HG03159 (cell line): ENCODE measurements around the gene ADGRA3.
"Not testable (repeated sequence)": the region's sequence is repeated elsewhere in the genome, so short reads cannot be mapped to it uniquely, and the experiment has no call there.

Source experiments
- ATAC-seq: cut with Tn5 transposase; IDR thresholded peaks from one replicate; pipeline ENCODE4 v1.9.1; 2021; ENCODE audit warnings: mild to moderate bottlenecking, moderate library complexity; ENCODE audit not compliant: unreplicated experiment

ADGRA3 gene

GRCh38 chr4:22482250-22483127 is 33.4 kb downstream of the ADGRA3 start:
- ATAC-seq, result no peak

GRCh38 chr4:22480675-22481327 is 35.1 kb downstream of the ADGRA3 start:
- no peak for ATAC-seq

GRCh38 chr4:22478426-22478825 is 37.4 kb downstream of the ADGRA3 start:
- ATAC-seq, result no peak

GRCh38 chr4:22477813-22478182 is 38.1 kb downstream of the ADGRA3 start:
- ATAC-seq, result no peak

- no peak for ATAC-seq
Measured at GRCh38 chr4:22477136-22477812, 38.6 kb downstream of the ADGRA3 start.

GRCh38 chr4:22476011-22476410 is 39.9 kb downstream of the ADGRA3 start:
- ATAC-seq, result no peak

- ATAC-seq, result not testable (repeated sequence)
Measured at GRCh38 chr4:22475311-22475646, 40.6 kb downstream of the ADGRA3 start.

- no peak for ATAC-seq
Measured at GRCh38 chr4:22474636-22475310, 41.1 kb downstream of the ADGRA3 start.

- no peak for ATAC-seq
Measured at GRCh38 chr4:22473268-22473667, 42.6 kb downstream of the ADGRA3 start.

- no peak for ATAC-seq
Measured at GRCh38 chr4:22471999-22472461, 43.8 kb downstream of the ADGRA3 start.

GRCh38 chr4:22471419-22471818 is 44.4 kb downstream of the ADGRA3 start:
- no peak for ATAC-seq

GRCh38 chr4:22466581-22466980 is 49.3 kb downstream of the ADGRA3 start:
- no peak for ATAC-seq

- no peak for ATAC-seq
Measured at GRCh38 chr4:22465996-22466395, 49.9 kb downstream of the ADGRA3 start.

GRCh38 chr4:22465349-22465748 is 50.5 kb downstream of the ADGRA3 start:
- ATAC-seq, result no peak

- no peak for ATAC-seq
Measured at GRCh38 chr4:22463179-22463578, 52.7 kb downstream of the ADGRA3 start.

- no peak for ATAC-seq
Measured at GRCh38 chr4:22462688-22463087, 53.2 kb downstream of the ADGRA3 start.

GRCh38 chr4:22460266-22460665 is 55.6 kb downstream of the ADGRA3 start:
- no peak for ATAC-seq

GRCh38 chr4:22458098-22458497 is 57.8 kb downstream of the ADGRA3 start:
- ATAC-seq, result no peak

GRCh38 chr4:22457348-22457747 is 58.5 kb downstream of the ADGRA3 start:
- no peak for ATAC-seq

- no peak for ATAC-seq
Measured at GRCh38 chr4:22456291-22456690, 59.6 kb downstream of the ADGRA3 start.

GRCh38 chr4:22454955-22455354 is 60.9 kb downstream of the ADGRA3 start:
- ATAC-seq, result no peak
